RKO (cell line): ENCODE data around the gene CNTNAP2.
A peak's percentile ranks its signal among the peaks of the same experiment; 100 is the strongest.
"Not testable (repeated sequence)": the region's sequence is repeated elsewhere in the genome, so short reads cannot be mapped to it uniquely, and the experiment has no call there.

Experiments used
- DNase-seq: peaks from one replicate; pipeline ENCODE4 v3.0.0-alpha.2; 2016; ENCODE audit warnings: low spot score

The CNTNAP2 gene

GRCh38 chr7:146150153-146150552 lies 33.6 kb downstream of the CNTNAP2 start:
- peak; percentile 38 for DNase-seq

- peak; percentile 23 for DNase-seq
Measured at GRCh38 chr7:146172112-146172511, 55.5 kb downstream of the CNTNAP2 start.

- DNase-seq, result peak; percentile 51
Measured at GRCh38 chr7:146175716-146176115, 59.1 kb downstream of the CNTNAP2 start.

- no peak for DNase-seq
Measured at GRCh38 chr7:146176860-146177259, 60.3 kb downstream of the CNTNAP2 start.

- DNase-seq, result no peak
Measured at GRCh38 chr7:146177301-146177700, 60.7 kb downstream of the CNTNAP2 start.

GRCh38 chr7:146185844-146186243 lies 69.2 kb downstream of the CNTNAP2 start:
- no peak for DNase-seq

- not testable (repeated sequence) for DNase-seq
Measured at GRCh38 chr7:146191428-146191827, 74.8 kb downstream of the CNTNAP2 start.

GRCh38 chr7:146201945-146202344 lies 85.3 kb downstream of the CNTNAP2 start:
- no peak for DNase-seq

GRCh38 chr7:146206270-146206669 lies 89.7 kb downstream of the CNTNAP2 start:
- DNase-seq, result no peak

GRCh38 chr7:146208492-146208891 lies 91.9 kb downstream of the CNTNAP2 start:
- DNase-seq, result no peak

- DNase-seq, result no peak
Measured at GRCh38 chr7:146214842-146215241, 98.2 kb downstream of the CNTNAP2 start.

- no peak for DNase-seq
Measured at GRCh38 chr7:146216396-146217041, 99.9 kb downstream of the CNTNAP2 start.

- no peak for DNase-seq
Measured at GRCh38 chr7:146223851-146224250, 107.2 kb downstream of the CNTNAP2 start.

- DNase-seq, result no peak
Measured at GRCh38 chr7:146232604-146233003, 116.0 kb downstream of the CNTNAP2 start.

- no peak for DNase-seq
Measured at GRCh38 chr7:146235195-146235594, 118.6 kb downstream of the CNTNAP2 start.

GRCh38 chr7:146242661-146243060 lies 126.1 kb downstream of the CNTNAP2 start:
- DNase-seq, result no peak

GRCh38 chr7:146247991-146248390 lies 131.4 kb downstream of the CNTNAP2 start:
- DNase-seq, result not testable (repeated sequence)

- DNase-seq, result not testable (repeated sequence)
Measured at GRCh38 chr7:146248744-146249143, 132.1 kb downstream of the CNTNAP2 start.

GRCh38 chr7:146249272-146249671 lies 132.7 kb downstream of the CNTNAP2 start:
- DNase-seq, result peak; percentile 6

GRCh38 chr7:146255609-146256008 lies 139.0 kb downstream of the CNTNAP2 start:
- no peak for DNase-seq

- DNase-seq, result no peak
Measured at GRCh38 chr7:146262527-146262926, 145.9 kb downstream of the CNTNAP2 start.

- DNase-seq, result no peak
Measured at GRCh38 chr7:146276888-146277287, 160.3 kb downstream of the CNTNAP2 start.

GRCh38 chr7:146285418-146285817 lies 168.8 kb downstream of the CNTNAP2 start:
- DNase-seq, result no peak

- DNase-seq, result no peak
Measured at GRCh38 chr7:146290746-146291145, 174.1 kb downstream of the CNTNAP2 start.
